ENCODE measurements around the gene BRAT1.

DNA sequence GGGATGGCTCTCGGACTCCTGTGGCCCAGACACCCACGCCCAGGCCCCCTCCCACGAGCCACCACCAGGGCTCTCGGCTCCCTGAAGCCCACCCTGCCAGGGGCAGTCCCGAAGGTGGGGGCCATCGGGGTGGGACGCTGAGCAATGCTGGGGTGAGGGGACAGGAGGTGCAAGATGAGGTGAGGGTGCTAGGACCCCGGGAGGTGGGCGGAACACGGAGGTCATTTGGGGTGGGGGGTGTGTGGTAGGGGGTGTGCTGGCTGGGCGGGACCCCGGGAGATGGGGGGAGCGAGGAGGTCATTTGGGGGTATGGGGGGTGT lies 52.7 kb downstream of the BRAT1 start:
- TF ChIP-seq, protein P1, sequence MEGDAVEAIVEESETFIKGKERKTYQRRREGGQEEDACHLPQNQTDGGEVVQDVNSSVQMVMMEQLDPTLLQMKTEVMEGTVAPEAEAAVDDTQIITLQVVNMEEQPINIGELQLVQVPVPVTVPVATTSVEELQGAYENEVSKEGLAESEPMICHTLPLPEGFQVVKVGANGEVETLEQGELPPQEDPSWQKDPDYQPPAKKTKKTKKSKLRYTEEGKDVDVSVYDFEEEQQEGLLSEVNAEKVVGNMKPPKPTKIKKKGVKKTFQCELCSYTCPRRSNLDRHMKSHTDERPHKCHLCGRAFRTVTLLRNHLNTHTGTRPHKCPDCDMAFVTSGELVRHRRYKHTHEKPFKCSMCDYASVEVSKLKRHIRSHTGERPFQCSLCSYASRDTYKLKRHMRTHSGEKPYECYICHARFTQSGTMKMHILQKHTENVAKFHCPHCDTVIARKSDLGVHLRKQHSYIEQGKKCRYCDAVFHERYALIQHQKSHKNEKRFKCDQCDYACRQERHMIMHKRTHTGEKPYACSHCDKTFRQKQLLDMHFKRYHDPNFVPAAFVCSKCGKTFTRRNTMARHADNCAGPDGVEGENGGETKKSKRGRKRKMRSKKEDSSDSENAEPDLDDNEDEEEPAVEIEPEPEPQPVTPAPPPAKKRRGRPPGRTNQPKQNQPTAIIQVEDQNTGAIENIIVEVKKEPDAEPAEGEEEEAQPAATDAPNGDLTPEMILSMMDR (conservative IDR thresholded peaks at IDR 0.05), result no peak
- no peak for TF ChIP-seq EZH2 (IDR thresholded peaks at IDR 0.05; ENCODE audit: low read depth)
